H1 (cell line): Measurements from ENCODE around the gene NTRK2. TPM values are rescaled to one million over a fixed set of nuclear protein-coding genes. Genes with fewer than 3 reads are reported as not detected.

Experiments used
- CTCF ChIA-PET: fragments of 300-600 bp; sonication (Branson Sonifier 250); formaldehyde crosslinking; loops from one replicate; lab custom pipeline; 2021; ENCODE audit not compliant: partially characterized antibody; lab: Charles Lee
- POLR2A ChIA-PET: fragments of 300-600 bp; sonication (Branson Sonifier 250); formaldehyde crosslinking; loops from one replicate; lab custom pipeline; 2021; ENCODE audit warnings: inconsistent platforms; ENCODE audit not compliant: partially characterized antibody; lab: Charles Lee
- DNase-seq, 2 experiments: peaks; one replicate each; pipeline versions ENCODE4 v3.0.0 to v3.0.0-alpha.2; 2010 to 2022; ENCODE audit warnings: low spot score in 2 of 2, low read depth in 1 of 2, mixed read lengths in 1 of 2
- FAIRE-seq: peaks from 2 replicates; lab custom pipeline; 2011; peaks lifted over from hg19 to GRCh38; lab: Jason Lieb, UNC
- H2AFZ ChIP-seq: 2 replicates; pipeline ENCODE4 v1.8.1; 2012; ENCODE audit warnings: low read length, inconsistent platforms
- H2AK5ac ChIP-seq: 2 replicates; pipeline ENCODE4 v1.6.1; 2013; ENCODE audit warnings: low read depth, low read length
- H2BK120ac ChIP-seq: replicated peaks from 2 replicates; pipeline ENCODE3; 2013; ENCODE audit warnings: low read depth, low read length, inconsistent platforms
- H2BK12ac ChIP-seq: 2 replicates; pipeline ENCODE4 v1.6.1; 2013; ENCODE audit warnings: low read depth, low read length
- H2BK15ac ChIP-seq: 2 replicates; pipeline ENCODE4 v1.6.1; 2013; ENCODE audit warnings: low read length
- H2BK20ac ChIP-seq: 2 replicates; pipeline ENCODE4 v1.6.1; 2013; ENCODE audit warnings: low read length
- H2BK5ac ChIP-seq: 2 replicates; pipeline ENCODE4 v1.6.1; 2013; ENCODE audit warnings: low read depth, low read length
- H3K14ac ChIP-seq: 2 replicates; pipeline ENCODE4 v1.6.1; 2013; ENCODE audit warnings: inconsistent platforms; ENCODE audit not compliant: insufficient read length
- H3K18ac ChIP-seq: 2 replicates; pipeline ENCODE4 v1.6.1; 2013; ENCODE audit warnings: low read length; ENCODE audit errors: extremely low read depth
- H3K23ac ChIP-seq: 2 replicates; pipeline ENCODE4 v1.6.1; 2013; ENCODE audit warnings: inconsistent platforms; ENCODE audit not compliant: insufficient read length
- H3K23me2 ChIP-seq: 2 replicates; pipeline ENCODE4 v1.6.1; 2013; ENCODE audit warnings: low read depth, low read length
- H3K27ac ChIP-seq: 2 replicates; pipeline ENCODE4 v1.6.1; 2011; ENCODE audit warnings: low read depth, low read length, inconsistent platforms
- H3K27me3 ChIP-seq, 4 experiments: replicated peaks in 1 of 4; 1 replicate in 1 of 4; 2 replicates in 3 of 4; pipeline versions ENCODE4 v1.6.1 to v1.8.1; 2011 to 2013; ENCODE audit warnings: low read length in 3 of 4, mild to moderate bottlenecking in 3 of 4, inconsistent platforms in 2 of 4, mixed read lengths in 2 of 4, moderate library complexity in 1 of 4; ENCODE audit not compliant: control insufficient read depth in 3 of 4, insufficient read depth in 3 of 4; ENCODE audit errors: extremely low read depth in 1 of 4
- H3K36me3 ChIP-seq, 4 experiments: 2 replicates each; pipeline versions ENCODE4 v1.6.1 to v1.8.1; 2011 to 2013; ENCODE audit warnings: mild to moderate bottlenecking in 4 of 4, low read length in 3 of 4, moderate library complexity in 2 of 4, control low read depth in 1 of 4, inconsistent platforms in 1 of 4; ENCODE audit not compliant: insufficient read depth in 4 of 4, control insufficient read depth in 2 of 4
- H3K4ac ChIP-seq: replicated peaks from 2 replicates; pipeline ENCODE3; 2013; ENCODE audit warnings: low read length, low read depth, mixed read lengths, inconsistent platforms; ENCODE audit not compliant: insufficient read length
- H3K4me1 ChIP-seq, 4 experiments: replicated peaks in 1 of 4; 1 replicate in 1 of 4; 2 replicates in 3 of 4; pipeline versions ENCODE4 v1.6.1 to v1.8.1; 2011 to 2013; ENCODE audit warnings: low read length in 3 of 4, inconsistent platforms in 2 of 4, mixed read lengths in 1 of 4; ENCODE audit not compliant: insufficient read depth in 4 of 4, control insufficient read depth in 3 of 4
- H3K4me2 ChIP-seq, 2 experiments: 2 replicates each; pipeline versions ENCODE4 v1.6.1 to v1.8.1; 2011 to 2013; ENCODE audit warnings: low read depth in 2 of 2, low read length in 2 of 2, control low read depth in 1 of 2, inconsistent platforms in 1 of 2, mild to moderate bottlenecking in 1 of 2; ENCODE audit not compliant: insufficient read depth in 1 of 2
- H3K4me3 ChIP-seq, 4 experiments: fragments of 200-600, 300-600 bp in 1 of 4; sonication (generic), shearing (Covaris generic), sonication (Bioruptor Twin) in 1 of 4; 2 replicates each; pipeline versions ENCODE4 v1.5.1 to v1.8.1; 2011 to 2016; ENCODE audit warnings: low read length in 4 of 4, low read depth in 3 of 4, control low read depth in 2 of 4, inconsistent platforms in 2 of 4, mild to moderate bottlenecking in 2 of 4, mixed read lengths in 1 of 4, moderate library complexity in 1 of 4; ENCODE audit not compliant: insufficient read depth in 2 of 4; ENCODE audit errors: extremely low read depth in 1 of 4
- H3K56ac ChIP-seq: replicated peaks from 2 replicates; pipeline ENCODE3; 2013; ENCODE audit warnings: low read depth, mild to moderate bottlenecking, mixed read lengths, low read length, inconsistent platforms; ENCODE audit not compliant: insufficient read length
- H3K79me1 ChIP-seq: 2 replicates; pipeline ENCODE4 v1.6.1; 2013; ENCODE audit warnings: low read depth, low read length, control low read depth
- H3K79me2 ChIP-seq, 2 experiments: 2 replicates each; pipeline versions ENCODE4 v1.6.1 to v1.8.1; 2012 to 2013; ENCODE audit warnings: low read length in 2 of 2, mild to moderate bottlenecking in 2 of 2, inconsistent platforms in 1 of 2; ENCODE audit not compliant: insufficient read depth in 2 of 2, control insufficient read depth in 1 of 2
- H3K9ac ChIP-seq, 4 experiments: replicated peaks in 1 of 4; 1 replicate in 1 of 4; 2 replicates in 3 of 4; pipeline versions ENCODE4 v1.6.1 to v1.8.1; 2011 to 2013; ENCODE audit warnings: low read depth in 3 of 4, low read length in 3 of 4, control low read depth in 2 of 4, mild to moderate bottlenecking in 2 of 4, moderate library complexity in 2 of 4, inconsistent platforms in 1 of 4; ENCODE audit errors: extremely low read depth in 1 of 4
- H3K9me3 ChIP-seq, 2 experiments: 2 replicates each; pipeline versions ENCODE4 v1.6.1 to v1.8.1; 2012 to 2013; ENCODE audit warnings: mild to moderate bottlenecking in 2 of 2, moderate library complexity in 2 of 2, control low read depth in 1 of 2, inconsistent platforms in 1 of 2, low read depth in 1 of 2, low read length in 1 of 2, mixed read lengths in 1 of 2; ENCODE audit not compliant: insufficient read depth in 2 of 2
- H4K20me1 ChIP-seq, 2 experiments: replicated peaks in 1 of 2; 2 replicates each; pipeline versions ENCODE3 to v1.8.1; 2011 to 2013; ENCODE audit warnings: inconsistent platforms in 2 of 2, low read length in 2 of 2, mild to moderate bottlenecking in 1 of 2; ENCODE audit not compliant: insufficient read depth in 2 of 2, control insufficient read depth in 1 of 2
- H4K5ac ChIP-seq: 2 replicates; pipeline ENCODE4 v1.6.1; 2013; ENCODE audit warnings: low read length, low read depth, mixed read lengths, inconsistent platforms; ENCODE audit not compliant: insufficient read length
- H4K8ac ChIP-seq: 2 replicates; pipeline ENCODE4 v1.8.0; 2013; ENCODE audit warnings: mild to moderate bottlenecking, moderate library complexity, low read length, inconsistent platforms; ENCODE audit not compliant: insufficient read depth; ENCODE audit errors: extremely low read depth
- H4K91ac ChIP-seq: replicated peaks from 2 replicates; pipeline ENCODE3; 2013; ENCODE audit warnings: low read length, mixed read lengths, inconsistent platforms; ENCODE audit not compliant: insufficient read length
- BRCA1 ChIP-seq: IDR thresholded peaks from 2 replicates; pipeline ENCODE4 v1.6.1; 2012; ENCODE audit warnings: low read depth, low read length, improper control_type of control experiment
- CEBPB ChIP-seq: IDR thresholded peaks from 2 replicates; pipeline ENCODE4 v1.6.1; 2012; ENCODE audit warnings: low read depth, low read length
- FOSL1 ChIP-seq: IDR thresholded peaks from 2 replicates; pipeline ENCODE4 v1.6.1; 2011; ENCODE audit warnings: mild to moderate bottlenecking, low read depth, low read length, moderate library complexity; ENCODE audit not compliant: insufficient read depth
- KDM1A ChIP-seq: fragments of 200-600, 300-600 bp; sonication (generic); IDR thresholded peaks from 2 replicates; pipeline ENCODE4 v1.7.1; 2016; ENCODE audit warnings: mild to moderate bottlenecking, low read length, borderline replicate concordance
- PHF8 ChIP-seq: fragments of 200-600 bp; sonication (generic); conservative IDR thresholded peaks from 2 replicates; pipeline ENCODE4 v1.7.1; 2012; ENCODE audit warnings: low read depth, mild to moderate bottlenecking, inconsistent platforms, low read length, moderate library complexity
- SIN3A ChIP-seq, 2 experiments: IDR thresholded peaks in 1 of 2; conservative IDR thresholded peaks in 1 of 2; 2 replicates each; pipeline ENCODE4 v1.6.1; 2011 to 2012; ENCODE audit warnings: low read length in 2 of 2, improper control_type of control experiment in 1 of 2, low read depth in 1 of 2, mild to moderate bottlenecking in 1 of 2
- SP2 ChIP-seq: IDR thresholded peaks from 2 replicates; pipeline ENCODE4 v1.6.1; 2012; ENCODE audit warnings: mild to moderate bottlenecking, low read length, inconsistent platforms
- ZNF274 ChIP-seq: IDR thresholded peaks from 2 replicates; pipeline ENCODE4 v1.7.0; 2012; ENCODE audit warnings: low read length, borderline replicate concordance; ENCODE audit errors: extremely low read depth
- WGBS, 2 experiments: shearing (Covaris generic) in 1 of 2; methylation state at CpG; one replicate each; pipeline versions ENCODE4 v1.1.6 to v1.1.7; 2013 to 2015; ENCODE audit warnings: low lambda C conversion rate in 2 of 2, mixed read lengths in 2 of 2, inconsistent platforms in 1 of 2, low coverage in 1 of 2, missing lambda C conversion rate in 1 of 2; ENCODE audit not compliant: insufficient replicate concordance in 2 of 2, insufficient coverage in 1 of 2, insufficient read length in 1 of 2; ENCODE audit errors: extremely low coverage in 1 of 2, missing lambda C conversion rate in 1 of 2; 5-methylcytosine and 5-hydroxymethylcytosine counted together
- polyA plus RNA-seq, 7 experiments: library from polyadenylated mRNA; depleted of rRNA in 3 of 7; stranded (reverse) in 5 of 7; unstranded in 2 of 7; fragments of >200 nt in 5 of 7; fragments of 200-250 nt in 2 of 7; gene quantifications; 1 replicate in 5 of 7; 2 replicates in 1 of 7; 4 replicates in 1 of 7; pipeline versions ENCODE4 v1.2.1 to v1.2.3, GENCODE V29; 2011 to 2013; ENCODE audit warnings: missing spikeins in 2 of 7, mixed read lengths in 2 of 7
- total RNA-seq: library from RNA; stranded (reverse); fragmentation: NEBNext Ultra II Directional; extraction: Animal tissue kit (Norgen Biotek cat#: 25700); gene quantifications from 2 replicates; pipeline ENCODE4 v1.2.1, GENCODE V29; 2021

Gene NTRK2
- total and polyA plus RNA-seq, 2 of the 8 experiments (the other 6 are each of a cell fraction or from before 2014, with no cell fraction given) = 0.03 to 0.04 TPM

DNA sequence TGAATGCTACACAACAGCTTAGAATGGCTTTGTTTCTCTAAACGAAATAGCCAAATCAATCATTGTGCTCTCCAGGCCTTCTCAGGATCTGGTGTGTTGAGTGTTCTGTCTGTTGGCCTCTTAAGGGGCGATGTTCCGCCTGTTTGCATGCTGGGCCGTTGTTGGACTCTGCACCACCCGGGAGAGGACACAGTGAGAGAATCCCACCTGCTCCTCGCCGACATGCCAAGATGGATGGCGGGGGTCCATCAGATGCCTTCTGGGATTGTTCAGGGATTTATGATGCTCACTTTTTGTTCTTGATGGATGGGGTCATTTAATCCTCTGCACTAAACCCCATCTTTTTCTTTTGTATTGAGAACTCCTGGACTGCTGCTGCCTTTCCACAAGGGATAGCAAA is 159.9 kb downstream of the NTRK2 start:
- Histone ChIP-seq H3K9ac (no peak overlapping the region), H2BK120ac (no peak overlapping the region), H3K27me3 (no peaks in the 10 kb centered on the region), H3K79me2 (no peaks in the 10 kb centered on the region), H3K9me3 (no peaks in the 10 kb centered on the region), H4K8ac (no peak overlapping the region), H3K4me3 (no peak overlapping the region), H2BK20ac (no peak overlapping the region), H4K20me1 (no peaks in the 10 kb centered on the region), H2BK15ac (no peak overlapping the region), H3K18ac (no peak overlapping the region), H3K4me2 (no peak overlapping the region), H2BK5ac (no peak overlapping the region), H3K4ac (no peak overlapping the region), H3K23ac (no peak overlapping the region), H4K5ac (no peak overlapping the region), H3K79me1 (no peaks in the 10 kb centered on the region), H3K27ac (no peak overlapping the region), H2AK5ac (no peak overlapping the region), H2AFZ (no peak overlapping the region), H3K14ac (no peak overlapping the region), H3K23me2 (no peaks in the 10 kb centered on the region), H3K56ac (no peak overlapping the region), H2BK12ac (no peak overlapping the region), H3K4me1 (peaks cover 0 to 9% (median 4%) of the 10 kb centered on the region in 4 experiments; a peak in 2 of 7 replicates), H3K36me3 (no peaks in the 10 kb centered on the region; a peak in 1 of 8 replicates), H4K91ac (no peak overlapping the region)
- DNase-seq (no peak), FAIRE-seq (no peak)
- 89% methylated on average over 8 of the region's 8 CpGs; no CpG with 5 or more reads in 1 of the 2 experiments for WGBS, 2 experiments
- no peak for TF ChIP-seq SIN3A (conservative IDR thresholded peaks at IDR 0.05 in 1 of 2, IDR thresholded peaks at IDR 0.05 in 1 of 2; ENCODE audit: low read depth in 1 of 2, low read length in 2 of 2)
- TF ChIP-seq SP2 = no peak
- TF ChIP-seq BRCA1 = no peak
- no peak for TF ChIP-seq ZNF274
- no peak for TF ChIP-seq KDM1A
- TF ChIP-seq CEBPB = no peak
- no peak for TF ChIP-seq PHF8
- no peak for TF ChIP-seq FOSL1
- ChIA-PET POLR2A (no interaction called here), CTCF (interaction anchor here (0.8 to 1.2 kb wide), 2 partner anchors 41 to 106 kb away, joined by 3 to 5 read pairs; no protein-coding TSS in a partner anchor)
